GM21723 (cell line): ENCODE results near the gene CRK.
"Not testable (repeated sequence)": the region's sequence is repeated elsewhere in the genome, so short reads cannot be mapped to it uniquely, and the experiment has no call there.

ENCODE experiments used
- ATAC-seq: cut with Tn5 transposase; IDR thresholded peaks from one replicate; pipeline ENCODE4 v1.9.1; 2021; ENCODE audit warnings: mild to moderate bottlenecking, moderate library complexity; ENCODE audit not compliant: unreplicated experiment

CRK gene

DNA sequence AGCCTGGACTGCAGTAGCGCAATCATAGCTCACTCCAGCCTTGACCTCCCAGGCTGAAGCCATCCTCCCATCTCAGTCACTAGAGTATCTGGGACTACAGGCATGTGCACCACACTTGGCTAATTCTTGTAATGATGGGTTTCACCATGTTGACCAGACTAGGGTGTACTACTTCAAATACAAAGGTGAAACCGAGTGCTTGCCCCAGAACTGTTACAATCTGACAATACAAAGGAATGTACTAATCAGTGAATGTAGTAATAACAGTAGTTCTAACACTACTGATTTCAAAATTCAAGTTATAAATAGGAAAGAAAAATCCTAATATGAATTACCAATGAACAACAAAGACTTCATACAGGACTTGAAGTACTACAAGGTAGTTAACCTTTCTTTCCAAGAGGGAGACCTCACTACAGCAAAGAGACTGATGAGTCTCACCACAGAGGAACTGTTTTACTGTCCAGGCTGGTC, 24.4 kb downstream of the CRK start:
- no peak for ATAC-seq

DNA sequence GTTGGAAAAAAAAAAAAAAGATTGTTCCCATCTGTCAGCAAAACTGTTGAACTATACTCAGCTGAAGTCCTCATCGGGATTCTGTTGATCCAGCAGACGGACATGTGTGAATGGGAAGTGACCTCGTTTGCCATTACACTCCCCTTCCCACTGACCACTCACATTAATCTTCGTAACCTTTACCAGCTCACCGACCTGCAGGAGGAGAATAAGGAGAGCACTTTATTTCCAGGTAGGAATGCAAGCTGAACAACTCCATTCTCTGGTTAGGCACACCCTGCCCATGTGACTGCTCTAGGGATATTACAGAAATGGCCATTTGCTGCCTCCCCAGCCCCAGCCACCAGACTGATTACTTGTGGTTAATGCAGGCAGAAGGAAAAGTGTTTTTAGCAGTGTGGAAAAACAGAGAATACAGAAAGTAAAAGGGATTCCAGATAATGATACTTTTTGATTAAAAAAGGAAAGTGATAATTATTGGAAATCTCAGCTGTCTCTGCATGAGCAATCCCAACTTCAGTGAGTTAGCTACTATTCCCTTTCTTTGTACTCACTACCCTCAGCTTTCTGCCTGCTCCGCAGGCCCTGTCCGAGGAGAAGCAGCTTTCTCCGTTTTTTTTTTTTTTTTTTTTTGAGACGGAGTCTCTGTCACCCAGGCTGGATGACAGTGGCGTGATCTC, 32.4 kb downstream of the CRK start:
- ATAC-seq, result no peak

DNA sequence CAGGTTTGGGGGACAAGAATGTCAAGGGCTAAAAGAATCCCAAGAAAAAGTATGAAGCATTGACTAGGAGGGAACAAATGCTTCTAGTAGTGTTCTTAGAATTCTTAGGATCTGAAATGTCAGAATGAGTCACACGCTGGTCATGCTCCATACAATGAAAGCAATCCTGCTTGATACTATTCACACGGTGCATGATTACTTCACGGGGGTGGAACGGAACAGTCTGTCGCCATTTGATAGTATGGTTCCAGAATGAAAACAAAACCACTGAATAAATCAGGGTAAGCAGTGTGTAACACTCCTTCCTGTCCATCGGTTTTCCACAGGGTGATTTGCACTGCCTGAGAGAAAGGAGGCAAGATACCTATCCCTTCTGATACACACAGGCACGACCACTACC, 33.1 kb downstream of the CRK start:
- ATAC-seq, result no peak

DNA sequence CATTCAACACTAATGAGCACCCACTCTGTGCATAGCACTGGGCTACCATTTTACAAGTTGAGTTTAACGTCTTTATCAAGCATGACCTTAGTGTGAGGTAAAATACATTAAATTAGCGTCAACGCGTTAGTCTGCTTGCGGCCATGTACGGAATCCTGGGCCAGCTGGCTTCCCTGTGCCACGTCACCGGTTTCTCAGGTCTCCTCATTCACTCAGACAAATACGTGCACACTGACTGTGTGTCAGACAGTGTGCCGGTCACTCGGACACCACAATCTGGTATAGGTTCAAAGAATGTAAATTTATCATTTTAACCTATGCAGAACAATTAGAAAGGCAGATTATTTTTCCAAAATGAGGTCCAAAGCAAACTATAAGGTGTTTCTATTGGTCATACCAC, 34.6 kb downstream of the CRK start:
- no peak for ATAC-seq

DNA sequence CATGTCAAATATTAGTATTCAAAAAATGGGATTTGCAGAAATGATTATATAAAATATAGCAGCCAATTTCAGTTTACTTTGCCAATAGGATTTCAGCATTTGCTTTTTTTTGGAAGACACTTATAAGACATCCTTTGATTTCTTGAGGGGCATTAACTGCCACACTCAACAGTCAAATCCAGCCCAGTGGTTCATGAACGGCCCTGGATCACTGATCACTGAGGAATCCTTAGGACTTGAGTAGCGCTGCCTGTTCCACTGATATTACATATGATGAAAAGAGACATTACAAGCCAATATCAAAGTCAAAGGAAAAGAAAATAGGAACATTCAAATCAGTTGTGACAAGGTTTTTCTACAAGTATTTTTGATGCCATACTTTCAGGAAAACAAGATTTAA, 35.1 kb downstream of the CRK start:
- ATAC-seq, result no peak

DNA sequence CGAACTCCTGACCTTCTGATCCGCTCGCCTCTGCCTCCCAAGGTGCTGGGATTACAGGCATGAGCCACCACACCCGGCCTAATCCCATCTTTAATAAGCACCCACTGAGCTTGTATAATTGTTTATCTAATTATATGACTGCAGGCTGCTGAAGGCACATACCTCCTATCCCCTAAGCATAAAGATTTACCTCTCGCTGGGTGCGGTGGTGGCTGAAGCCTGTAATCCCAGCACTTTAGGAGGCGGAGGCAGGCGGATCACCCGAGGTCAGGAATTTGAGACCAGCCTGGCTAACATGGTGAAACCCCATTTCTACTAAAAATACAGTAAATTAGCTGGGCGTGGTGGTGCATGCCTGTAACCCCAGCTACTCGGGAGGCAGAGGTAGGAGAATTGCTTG, 35.9 kb downstream of the CRK start:
- no peak for ATAC-seq

DNA sequence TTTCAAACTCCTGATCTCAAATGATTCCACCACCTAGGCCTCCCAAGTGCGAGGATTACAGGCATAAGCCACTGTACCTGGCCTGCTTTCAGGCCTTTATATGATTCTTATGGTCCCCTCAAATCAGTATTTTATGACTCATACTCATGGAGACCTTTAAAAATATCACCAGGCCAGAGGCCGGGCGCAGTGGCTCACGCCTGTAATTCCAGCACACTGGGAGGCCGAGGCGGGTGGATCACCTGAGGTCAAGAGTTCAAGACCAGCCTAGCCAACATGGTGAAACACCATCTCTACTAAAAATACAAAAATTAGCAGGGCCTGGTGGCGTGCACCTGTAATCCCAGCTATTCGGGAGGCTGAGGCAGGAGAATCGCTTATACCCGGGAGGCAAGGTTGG, 37.6 kb downstream of the CRK start:
- ATAC-seq, result not testable (repeated sequence)

DNA sequence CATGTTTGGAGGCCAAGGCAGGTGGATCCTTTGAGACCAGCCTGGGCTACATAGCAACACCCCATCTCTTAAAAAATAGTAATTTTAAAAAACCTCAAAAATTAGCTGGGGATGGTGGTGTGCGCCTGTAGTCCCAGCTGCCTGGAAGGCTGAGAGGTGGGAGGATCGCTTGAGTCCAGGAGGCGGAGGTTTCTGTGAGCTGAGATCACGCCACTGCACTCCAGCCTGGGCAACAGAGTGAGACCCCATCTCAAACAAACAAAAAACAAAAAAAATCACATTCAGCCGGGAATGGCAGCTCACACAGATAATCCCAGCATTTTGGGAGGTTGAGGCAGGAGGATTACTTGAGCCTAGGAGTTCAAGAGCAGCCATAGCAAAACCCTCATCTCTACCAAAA, 39.6 kb downstream of the CRK start:
- ATAC-seq, result no peak

DNA sequence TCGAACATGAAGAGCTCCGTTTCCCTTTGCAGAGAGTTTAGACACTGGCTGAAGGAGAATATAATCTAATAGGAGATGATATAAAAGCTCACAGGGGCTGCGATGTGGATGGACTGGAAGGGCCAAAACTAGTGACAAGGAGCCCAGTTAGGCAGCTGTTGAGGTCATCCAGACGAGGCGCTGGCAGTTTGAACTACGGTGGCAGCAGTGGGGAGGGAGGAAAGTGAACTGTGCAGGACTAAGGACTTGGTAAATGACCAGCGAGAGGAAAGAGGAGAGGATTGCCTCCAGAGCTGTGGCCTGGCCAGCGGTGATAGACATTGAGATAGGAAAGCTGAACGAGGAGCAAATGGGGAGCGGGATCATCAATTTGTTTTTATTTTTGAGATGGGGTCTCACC, 41.4 kb downstream of the CRK start:
- no peak for ATAC-seq

DNA sequence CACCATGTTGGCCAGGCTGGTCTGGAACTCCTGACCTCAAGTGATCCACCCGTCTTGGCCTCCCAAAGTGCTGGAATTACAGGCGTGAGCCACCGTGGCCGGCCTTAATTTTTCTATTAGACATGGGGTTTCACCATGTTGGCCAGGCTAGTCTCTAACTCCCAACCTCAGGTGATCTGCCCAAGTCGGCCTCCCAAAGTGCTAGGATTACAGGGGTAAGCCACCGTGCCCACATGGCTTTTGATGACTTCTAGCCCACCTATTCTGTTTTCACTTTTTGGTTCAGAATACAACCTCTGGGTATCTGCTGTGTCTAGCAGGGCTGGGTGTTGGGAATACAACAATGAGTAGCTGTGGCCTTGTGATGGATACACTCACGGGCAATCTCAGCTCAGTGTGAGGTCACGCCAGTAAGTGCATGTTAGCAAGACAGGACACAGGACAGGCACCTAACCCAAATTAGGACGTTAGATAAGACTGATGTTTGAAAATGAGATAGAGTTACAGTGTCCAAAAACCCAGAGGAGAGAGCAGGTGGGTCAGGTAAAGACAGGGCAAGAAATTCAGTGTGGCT, 41.9 kb downstream of the CRK start:
- no peak for ATAC-seq

DNA sequence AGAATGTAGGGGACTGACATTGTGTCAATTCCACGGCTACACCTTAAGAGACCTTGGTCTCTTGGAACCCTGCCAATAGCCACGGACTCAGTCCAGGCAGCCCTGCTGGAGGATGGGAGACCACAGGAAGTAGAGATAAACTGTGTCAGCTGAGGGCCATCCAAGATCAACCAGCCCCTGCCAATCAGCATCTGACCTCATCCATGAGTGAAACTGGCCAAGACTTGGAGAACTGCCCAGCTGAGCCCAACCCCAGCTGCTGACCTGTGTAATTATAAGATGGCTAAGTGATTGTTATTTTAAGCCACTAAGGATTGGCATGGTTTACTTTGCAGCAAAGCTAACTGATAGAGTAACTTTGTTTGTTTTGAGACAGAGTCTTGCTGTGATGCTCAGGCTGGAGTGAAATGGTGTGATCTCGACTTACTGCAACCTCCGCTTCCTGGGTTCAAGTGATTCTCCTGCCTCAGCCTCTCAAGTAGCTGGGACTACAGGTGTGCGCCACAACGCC, 42.7 kb downstream of the CRK start:
- ATAC-seq, result no peak

DNA sequence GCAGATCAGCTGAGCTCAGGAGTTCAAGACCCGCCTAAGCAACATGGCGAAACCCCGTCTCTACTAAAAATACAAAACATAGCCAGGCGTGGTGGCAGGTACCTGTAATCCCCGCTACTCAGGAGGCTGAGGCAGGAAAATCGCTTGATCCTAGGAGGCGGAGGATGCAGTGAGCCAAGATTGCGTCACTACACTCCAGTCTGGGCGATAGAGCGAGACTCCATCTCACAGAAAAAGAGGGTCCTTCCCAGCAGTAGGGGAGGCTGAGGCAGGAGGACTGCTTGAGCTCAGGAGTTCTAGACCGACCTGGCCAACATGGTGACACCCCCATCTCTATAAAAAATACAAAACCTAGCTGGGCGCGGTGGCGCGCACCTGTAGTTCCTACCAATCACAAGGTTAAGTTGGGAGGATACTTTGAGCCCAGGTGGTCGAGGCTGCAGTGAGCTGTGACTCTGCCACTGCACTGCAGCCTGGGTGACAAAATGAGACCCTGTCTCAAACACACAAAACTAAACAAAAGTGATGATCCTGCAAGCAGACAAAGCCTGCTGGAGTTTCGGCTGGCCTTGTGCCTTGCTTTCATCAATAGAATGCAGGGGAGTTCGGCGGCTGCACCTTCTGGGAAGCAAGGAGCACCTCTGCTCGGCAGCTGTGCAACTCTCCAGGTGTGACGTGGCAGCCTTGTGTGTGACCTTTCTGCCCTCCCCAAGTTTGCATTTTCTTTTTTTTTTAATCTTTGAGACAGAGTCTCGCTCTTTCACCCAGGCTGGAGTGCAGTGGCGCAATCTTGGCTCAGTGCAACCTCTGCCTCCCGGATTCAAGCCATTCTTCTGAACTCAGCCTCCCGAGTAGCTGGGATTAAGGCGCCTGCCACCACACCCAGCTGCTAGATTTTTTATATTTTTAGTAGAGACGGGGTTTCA, 43.6 kb downstream of the CRK start:
- ATAC-seq, result no peak

DNA sequence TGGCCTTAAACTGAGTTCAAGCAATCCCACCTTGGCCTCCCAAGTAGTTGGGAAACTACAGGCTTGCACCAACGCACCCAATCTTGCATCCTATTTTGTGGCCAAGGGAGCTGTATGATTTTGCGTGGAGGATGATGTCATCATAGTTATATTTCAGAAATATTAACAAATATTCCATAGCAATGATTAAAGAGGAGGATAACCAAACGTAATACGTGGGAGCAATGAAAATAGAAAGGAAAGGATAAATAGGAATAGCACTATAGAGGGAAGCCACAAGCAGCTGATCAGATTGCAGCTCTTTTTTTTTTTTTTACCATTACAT, 53.8 kb downstream of the CRK start:
- ATAC-seq, result no peak

DNA sequence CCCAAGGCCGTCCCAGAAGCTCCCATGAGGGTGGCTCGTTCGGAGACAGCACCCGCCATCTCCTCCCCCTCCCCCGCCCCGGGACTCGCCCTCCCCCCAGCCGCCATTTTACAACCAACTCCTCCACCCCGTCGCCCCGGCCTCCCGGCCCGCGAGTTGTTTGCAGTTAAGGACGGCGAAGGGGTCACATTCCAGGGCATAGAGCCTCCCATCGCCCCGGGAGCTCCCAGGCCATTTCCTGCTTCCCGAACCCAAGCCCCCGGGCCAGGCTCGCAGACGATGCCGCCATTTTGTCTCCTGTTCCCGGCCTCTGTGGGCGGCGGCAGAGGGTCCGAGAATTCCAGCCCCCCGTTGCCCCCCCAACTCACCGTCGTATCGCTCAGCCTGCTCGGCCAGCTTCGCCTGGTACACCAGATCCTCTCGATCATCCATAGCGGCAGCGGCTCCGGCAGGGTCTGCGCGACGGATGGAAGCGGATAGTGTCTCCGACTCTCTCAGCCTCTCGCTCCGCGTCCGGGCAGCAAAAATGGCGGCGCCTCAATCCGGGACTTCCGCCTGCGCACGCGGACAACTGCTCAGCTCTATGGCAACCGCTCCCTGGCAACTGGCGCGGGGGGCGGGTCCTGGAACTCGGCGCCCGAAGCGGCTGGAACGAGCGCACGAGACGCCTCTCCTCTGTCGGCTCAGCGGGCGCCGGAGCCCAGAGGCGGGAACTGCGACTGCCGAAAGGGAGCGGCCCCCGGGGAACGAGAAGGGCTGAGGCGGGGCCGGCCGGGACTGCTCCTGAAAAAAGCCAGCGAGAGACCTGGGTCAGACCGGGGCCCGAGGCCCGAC, 56.1 kb downstream of the CRK start, which contains the start of gene YWHAE:
TSS of gene YWHAE (minus strand) at position 544 of the 834 bp plus-strand sequence. CDS start at position 432, 112 bp downstream.
- peak; percentile 90 for ATAC-seq

DNA sequence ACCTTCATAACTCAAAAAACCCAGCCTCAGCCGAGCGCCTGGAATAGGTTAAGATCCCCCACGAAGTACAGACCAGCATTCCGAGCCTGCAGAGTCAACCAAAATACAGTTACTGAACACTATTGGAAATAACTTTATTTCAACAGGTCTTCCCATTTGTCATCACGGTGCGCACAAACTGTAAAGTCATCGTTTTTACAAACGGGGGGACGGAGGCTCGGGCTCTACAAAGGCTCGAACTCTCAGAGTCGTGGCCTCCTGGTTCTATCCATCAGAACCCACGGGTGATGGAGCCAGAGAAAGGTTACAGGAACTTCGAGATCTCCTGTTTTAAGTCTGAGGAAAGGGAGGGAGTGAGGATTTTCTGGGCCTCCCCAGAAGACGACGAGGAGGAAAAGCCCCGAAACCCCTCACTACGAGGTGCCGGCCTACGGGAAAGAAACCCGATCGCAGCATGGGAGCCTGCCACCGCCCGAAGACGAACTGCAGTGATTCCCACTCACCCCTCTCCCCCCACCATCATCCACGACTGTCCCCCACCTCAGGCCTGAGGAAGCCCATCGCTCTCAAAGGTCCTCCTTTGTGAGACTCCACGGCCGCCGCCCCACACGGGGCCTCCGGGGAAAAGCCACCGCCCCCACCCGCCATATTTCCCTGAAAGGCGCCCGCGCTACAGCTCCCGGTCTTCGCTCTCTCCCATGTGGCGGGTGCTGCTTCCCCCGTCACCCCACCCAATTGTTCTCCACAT, 56.9 kb downstream of the CRK start:
- ATAC-seq, result peak; percentile 17

DNA sequence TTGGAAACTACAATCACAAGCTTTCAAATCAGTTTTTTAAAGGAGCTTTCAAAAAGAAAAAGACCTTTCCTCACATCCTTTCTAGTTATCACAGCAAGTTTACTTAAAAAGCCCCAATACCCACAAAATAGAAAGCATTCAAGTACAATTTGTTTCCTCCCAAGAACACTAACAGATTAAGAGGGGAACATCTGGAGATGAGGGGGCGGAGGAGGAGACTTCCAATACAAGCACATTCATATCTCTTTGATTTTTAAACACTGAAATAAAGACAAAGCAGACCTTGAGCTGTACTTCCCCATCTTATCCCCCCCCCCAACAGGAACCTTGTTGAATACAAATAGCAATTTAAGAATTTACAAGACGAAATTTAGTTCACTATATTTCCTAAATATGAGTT, 58.0 kb downstream of the CRK start:
- ATAC-seq, result no peak

DNA sequence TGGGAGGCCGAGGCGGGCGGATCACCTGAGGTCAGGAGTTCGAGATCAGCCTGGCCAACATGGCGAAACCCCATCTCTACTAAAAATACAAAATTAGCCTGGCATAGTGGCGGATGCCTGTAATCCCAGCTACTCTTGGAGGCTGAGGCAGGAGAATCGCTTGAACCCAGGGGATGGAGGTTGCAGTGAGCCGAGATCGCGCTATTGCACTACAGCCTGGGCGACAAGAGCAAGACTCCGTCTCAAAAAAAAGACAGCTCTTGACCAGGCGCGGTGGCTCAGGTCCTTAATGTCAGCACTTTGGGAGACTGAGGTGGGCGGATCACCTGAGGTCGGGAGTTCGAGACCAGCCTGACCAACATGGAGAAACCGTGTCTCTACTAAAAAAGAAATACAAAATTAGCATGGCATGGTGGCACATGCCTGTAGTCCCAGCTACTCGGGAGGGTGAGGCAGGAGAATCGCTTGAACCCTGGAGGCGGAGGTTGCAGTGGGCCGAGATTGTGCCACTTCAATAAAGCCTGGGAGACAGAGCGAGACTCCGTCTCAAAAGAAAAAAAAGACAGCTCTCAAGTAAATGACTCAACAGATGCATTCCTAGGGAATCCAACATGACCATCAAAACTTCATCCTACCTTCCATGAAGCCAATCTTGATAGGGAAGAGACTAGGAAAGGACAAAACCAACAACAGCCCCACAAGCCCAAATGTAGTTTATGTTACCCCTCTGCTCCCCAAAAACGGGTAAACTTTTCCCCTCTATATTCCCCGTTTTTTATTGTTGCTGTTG, 60.0 kb downstream of the CRK start:
- ATAC-seq, result not testable (repeated sequence)

DNA sequence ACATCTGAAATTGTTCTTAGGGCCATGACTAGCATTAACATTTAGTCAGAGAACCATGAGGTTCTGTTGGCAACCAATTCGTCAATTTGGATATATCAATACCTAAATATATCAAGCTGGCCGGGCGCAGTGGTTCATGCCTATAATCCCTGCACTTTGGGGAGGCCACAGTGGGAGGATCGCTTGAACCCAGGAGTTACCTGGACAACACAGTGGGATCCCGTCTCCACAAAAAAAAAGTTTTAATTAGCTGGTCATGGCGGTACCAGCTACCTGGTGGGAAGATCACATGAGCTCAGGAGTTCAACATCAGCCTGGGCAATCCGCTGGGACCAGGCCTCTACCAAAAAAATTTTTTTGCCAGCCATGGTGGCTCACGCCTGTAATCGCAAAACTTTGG, 64.5 kb downstream of the CRK start:
- ATAC-seq, result no peak
